ENCODE results near the gene LYRM7. TPM values are rescaled to one million over a fixed set of nuclear protein-coding genes. Genes with fewer than 3 reads are reported as not detected.

The LYRM7 gene
- total RNA-seq, 2 experiments from 2014 or later: 8.3 to 11.9 TPM

DNA sequence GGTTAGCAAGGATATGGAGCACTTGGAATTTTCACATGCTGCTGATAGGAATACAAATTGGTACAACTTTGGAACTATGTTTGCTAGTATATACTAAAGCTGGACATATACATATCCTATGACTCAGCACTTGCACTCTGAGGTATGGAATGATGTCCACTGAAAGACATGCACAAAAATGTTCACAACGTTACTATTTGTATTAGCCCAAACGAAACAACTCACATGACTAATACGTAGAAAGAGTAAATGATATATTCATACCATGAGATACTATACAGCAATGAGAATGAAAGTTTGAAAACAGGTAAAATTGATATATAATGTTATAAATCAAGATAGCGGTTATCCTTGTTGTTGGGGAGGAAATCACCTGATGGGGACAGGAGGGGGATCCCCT is 47.6 kb downstream of the LYRM7 start:
- no peak overlapping the region for H3K4me3 Mint-ChIP-seq

GRCh38 chr5:131220566-131220965 is 49.8 kb downstream of the LYRM7 start:
- TF ChIP-seq, protein P1, sequence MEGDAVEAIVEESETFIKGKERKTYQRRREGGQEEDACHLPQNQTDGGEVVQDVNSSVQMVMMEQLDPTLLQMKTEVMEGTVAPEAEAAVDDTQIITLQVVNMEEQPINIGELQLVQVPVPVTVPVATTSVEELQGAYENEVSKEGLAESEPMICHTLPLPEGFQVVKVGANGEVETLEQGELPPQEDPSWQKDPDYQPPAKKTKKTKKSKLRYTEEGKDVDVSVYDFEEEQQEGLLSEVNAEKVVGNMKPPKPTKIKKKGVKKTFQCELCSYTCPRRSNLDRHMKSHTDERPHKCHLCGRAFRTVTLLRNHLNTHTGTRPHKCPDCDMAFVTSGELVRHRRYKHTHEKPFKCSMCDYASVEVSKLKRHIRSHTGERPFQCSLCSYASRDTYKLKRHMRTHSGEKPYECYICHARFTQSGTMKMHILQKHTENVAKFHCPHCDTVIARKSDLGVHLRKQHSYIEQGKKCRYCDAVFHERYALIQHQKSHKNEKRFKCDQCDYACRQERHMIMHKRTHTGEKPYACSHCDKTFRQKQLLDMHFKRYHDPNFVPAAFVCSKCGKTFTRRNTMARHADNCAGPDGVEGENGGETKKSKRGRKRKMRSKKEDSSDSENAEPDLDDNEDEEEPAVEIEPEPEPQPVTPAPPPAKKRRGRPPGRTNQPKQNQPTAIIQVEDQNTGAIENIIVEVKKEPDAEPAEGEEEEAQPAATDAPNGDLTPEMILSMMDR (IDR thresholded peaks at IDR 0.05): no peak
- H3K4me1 ChIP-seq (ENCODE audit: insufficient read depth, low read length): peaks cover 15% of the 10 kb centered on the region
- ATAC-seq (ENCODE audit: poor library complexity): no peak
- no peaks in the 10 kb centered on the region for H3K36me3 ChIP-seq (ENCODE audit: insufficient read depth, low read length)
- Mint-ChIP-seq H3K36me3 (ENCODE audit: low read depth) (no peaks in the 10 kb centered on the region), H3K27ac (no peak overlapping the region), H3K4me1 (ENCODE audit: low read depth) (peaks cover 16% of the 10 kb centered on the region), H3K4me3 (no peak overlapping the region), H3K27me3 (no peaks in the 10 kb centered on the region), H3K9me3 (no peaks in the 10 kb centered on the region)
- H3K27me3 ChIP-seq (ENCODE audit: control insufficient read depth in 1 of 2, insufficient read depth in 2 of 2, low read length in 2 of 2): no peaks in the 10 kb centered on the region
- H3K9me3 ChIP-seq (ENCODE audit: control insufficient read depth in 1 of 2, insufficient read depth in 1 of 2, low read length in 2 of 2): no peaks in the 10 kb centered on the region
- intact Hi-C loops (cut with DNase I, micrococcal nuclease): no loop called here
- H3K4me3 ChIP-seq (ENCODE audit: low read length): no peak overlapping the region
- ChIA-PET POLR2A (interaction anchor here (1.3 kb wide), 1 partner anchor 55 kb away, joined by 4 read pairs; the partner anchor contains the start of gene HINT1), CTCF (interaction anchor here (1.6 kb wide), 1 partner anchor 162 kb away, joined by 8 read pairs; no protein-coding TSS in a partner anchor)
- DNase-seq: no peak
- H3K27ac ChIP-seq (ENCODE audit: low read depth in 1 of 2, low read length in 2 of 2): no peak overlapping the region

More for the DNA sequence above, 47.6 kb downstream of the LYRM7 start:
- H3K36me3 Mint-ChIP-seq (ENCODE audit: low read depth): no peaks in the 10 kb centered on the region
- no peaks in the 10 kb centered on the region for H3K27me3 Mint-ChIP-seq
- peaks cover 36% of the 10 kb centered on the region for H3K4me1 Mint-ChIP-seq (ENCODE audit: low read depth)
- no peaks in the 10 kb centered on the region for H3K36me3 ChIP-seq (ENCODE audit: insufficient read depth, low read length)
- no peak overlapping the region for H3K4me3 ChIP-seq (ENCODE audit: low read length)
- intact Hi-C loops (cut with DNase I, micrococcal nuclease): loop anchor here in 1 of 2 experiments (5.0 kb wide), 1 partner anchor 39 kb away; no protein-coding TSS in a partner anchor
- peaks cover 8% of the 10 kb centered on the region for H3K4me1 ChIP-seq (ENCODE audit: insufficient read depth, low read length)
- H3K9me3 Mint-ChIP-seq: no peaks in the 10 kb centered on the region
- DNase-seq (no peak), ATAC-seq (ENCODE audit: poor library complexity) (no peak)
- H3K27me3 ChIP-seq (ENCODE audit: control insufficient read depth in 1 of 2, insufficient read depth in 2 of 2, low read length in 2 of 2): no peaks in the 10 kb centered on the region
- ChIA-PET CTCF (no interaction called here), POLR2A (interaction anchor here (1.3 kb wide), 2 partner anchors 35 to 47 kb away, joined by 3 read pairs; no protein-coding TSS in a partner anchor)
- TF ChIP-seq, protein P1 (IDR thresholded peaks at IDR 0.05): no peak
- no peak overlapping the region for H3K27ac ChIP-seq (ENCODE audit: low read depth in 1 of 2, low read length in 2 of 2)
- H3K9me3 ChIP-seq (ENCODE audit: control insufficient read depth in 1 of 2, insufficient read depth in 1 of 2, low read length in 2 of 2): no peaks in the 10 kb centered on the region
- H3K27ac Mint-ChIP-seq: no peak overlapping the region

DNA sequence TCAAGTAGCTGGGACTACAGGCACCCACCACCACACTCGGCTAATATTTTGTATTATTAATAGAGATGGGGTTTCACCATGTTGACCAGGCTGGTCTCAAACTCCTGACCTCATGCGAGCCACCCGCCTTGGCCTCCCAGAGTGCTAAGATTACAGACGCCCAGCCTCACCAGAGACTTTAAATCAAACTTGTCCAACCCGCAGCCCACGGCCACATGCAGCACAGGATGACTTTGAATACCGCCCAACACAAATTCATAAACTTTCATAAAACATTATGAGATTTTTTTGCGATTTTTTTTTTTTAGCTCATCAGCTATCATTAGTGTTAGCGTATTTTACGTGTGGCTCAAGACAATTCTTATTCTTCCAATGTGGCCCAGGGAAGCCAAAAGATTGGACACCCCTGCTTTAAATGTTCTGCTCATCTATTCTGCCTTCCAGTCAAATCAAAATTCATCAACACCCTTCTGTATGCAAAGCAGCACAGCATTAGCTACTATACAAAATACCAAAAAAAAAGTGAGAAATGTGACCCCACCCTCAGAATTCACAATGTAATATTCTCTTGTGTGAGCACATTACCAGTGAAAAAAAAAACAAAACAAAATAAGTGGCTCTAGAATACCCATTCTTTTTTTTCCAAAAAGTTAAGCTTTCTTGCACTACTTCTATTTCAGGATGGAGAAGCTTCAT is 50.4 kb downstream of the LYRM7 start:
- DNase-seq: no peak
- intact Hi-C loops (cut with DNase I, micrococcal nuclease): no loop called here
- H3K36me3 ChIP-seq (ENCODE audit: insufficient read depth, low read length): no peaks in the 10 kb centered on the region

More for the DNA sequence above, 50.4 kb downstream of the LYRM7 start:
- peaks cover 16% of the 10 kb centered on the region for H3K4me1 Mint-ChIP-seq (ENCODE audit: low read depth)
- no peak for ATAC-seq (ENCODE audit: poor library complexity)
- ChIA-PET POLR2A (interaction anchor here (0.8 to 1.7 kb wide), 6 partner anchors 8 to 56 kb away, joined by 3 to 6 read pairs (median 4); partner anchors contain the start of genes CDC42SE2 and HINT1), CTCF (interaction anchor here (0.6 to 1.6 kb wide), 2 partner anchors 161 to 312 kb away, joined by 3 to 8 read pairs; no protein-coding TSS in a partner anchor)
- H3K27ac Mint-ChIP-seq: no peak overlapping the region
- no peaks in the 10 kb centered on the region for H3K27me3 Mint-ChIP-seq
- H3K4me3 Mint-ChIP-seq: no peak overlapping the region
- Histone ChIP-seq H3K4me1 (ENCODE audit: insufficient read depth, low read length) (peaks cover 15% of the 10 kb centered on the region), H3K27me3 (ENCODE audit: control insufficient read depth in 1 of 2, insufficient read depth in 2 of 2, low read length in 2 of 2) (no peaks in the 10 kb centered on the region), H3K27ac (ENCODE audit: low read depth in 1 of 2, low read length in 2 of 2) (no peak overlapping the region), H3K9me3 (ENCODE audit: control insufficient read depth in 1 of 2, insufficient read depth in 1 of 2, low read length in 2 of 2) (no peaks in the 10 kb centered on the region), H3K4me3 (ENCODE audit: low read length) (no peak overlapping the region)
- H3K9me3 Mint-ChIP-seq: no peaks in the 10 kb centered on the region
- H3K36me3 Mint-ChIP-seq (ENCODE audit: low read depth): no peaks in the 10 kb centered on the region
- TF ChIP-seq, protein P1 (IDR thresholded peaks at IDR 0.05): no peak
